ENCODE data around the gene CDK14. TPM values are rescaled to one million over a fixed set of nuclear protein-coding genes. Genes with fewer than 3 reads are reported as not detected.

The CDK14 gene
- total and polyA plus RNA-seq, 10 of the 15 experiments (the other 5 are each of a cell fraction or from before 2014, with no cell fraction given) = 6.5 to 61.3 (median 24.2) TPM

GRCh38 chr7:90568213-90568612, 27.9 kb upstream of the CDK14 start:
- no peak overlapping the region for H3K4me3 ChIP-seq
- no peaks in the 10 kb centered on the region for H3K36me3 ChIP-seq (ENCODE audit: control insufficient read depth in 2 of 2, insufficient read depth in 2 of 2, low read length in 1 of 2)
- BruUV-seq (replicated peaks) = no TSS peak
- ChIA-PET POLR2A (no interaction called here), SMC1A (ENCODE audit: uncharacterized antibody, unreplicated experiment) (interaction anchor here (1.0 kb wide), 1 partner anchor 44 kb away, joined by 3 read pairs; no protein-coding TSS in a partner anchor), CTCF (no interaction called here), RAD21 (ENCODE audit: unreplicated experiment) (no interaction called here)
- no peaks in the 10 kb centered on the region for H4K20me1 ChIP-seq (ENCODE audit: control insufficient read depth, insufficient read depth)
- DNase-seq (ENCODE audit: low read depth, low spot score) (no peak), ATAC-seq (peak; percentile 22; the same call in 2 of the 3 replicates), FAIRE-seq (peak; percentile 23)
- WGBS (ENCODE audit: insufficient coverage, insufficient replicate concordance, low lambda C conversion rate, missing lambda C conversion rate) = 26% methylated on average over 4 of the region's 4 CpGs
- no peaks in the 10 kb centered on the region for H3K9me3 ChIP-seq (replicated peaks; ENCODE audit: control insufficient read depth, insufficient read depth, low read length)
- in situ Hi-C loops (cut with MboI) (no loop called here), intact Hi-C loops (cut with micrococcal nuclease; ENCODE audit: unreplicated experiment) (no loop called here)
- H3K4me2 ChIP-seq (ENCODE audit: control insufficient read depth, insufficient read depth) = no peak overlapping the region
- H3K79me2 ChIP-seq (ENCODE audit: control insufficient read depth, insufficient read depth, low read length) = no peaks in the 10 kb centered on the region
- no peaks in the 10 kb centered on the region for H3K27me3 ChIP-seq (replicated peaks in 1 of 2; ENCODE audit: control insufficient read depth in 2 of 2, insufficient read depth in 2 of 2, low read length in 1 of 2)
- no peak overlapping the region for H3K9ac ChIP-seq (ENCODE audit: control insufficient read depth, insufficient read depth, low read length)
- H2AFZ ChIP-seq (ENCODE audit: control insufficient read depth, low read depth, low read length) = 0 out of 2 replicates have a peak overlapping the region, but pooled peaks have one; percentile 17
- H3K4me1 ChIP-seq (ENCODE audit: control insufficient read depth, insufficient read depth, low read length) = no peaks in the 10 kb centered on the region
- no peak overlapping the region for H3K27ac ChIP-seq (ENCODE audit: control insufficient read depth, insufficient read depth)
- TF ChIP-seq ATF7 (IDR thresholded peaks at IDR 0.05; ENCODE audit: low read depth) (peak; percentile 46; the same call in 1 of the 2 replicates), NR2C2 (IDR thresholded peaks at IDR 0.05; ENCODE audit: borderline replicate concordance, control insufficient read depth, insufficient read length, low read depth) (no peak), ETV6 (conservative IDR thresholded peaks at IDR 0.05 in 1 of 2, IDR thresholded peaks at IDR 0.05 in 1 of 2; ENCODE audit: borderline replicate concordance in 1 of 2, low read depth in 1 of 2) (peak in 1 of 2 experiments; percentile 35; a peak in 1 of 4 replicates), NR2F1 (conservative IDR thresholded peaks at IDR 0.05) (no peak), HCFC1 (IDR thresholded peaks at IDR 0.05; ENCODE audit: low read length) (no peak)

- Histone ChIP-seq H3K4me2 (ENCODE audit: control insufficient read depth, insufficient read depth) (no peak overlapping the region), H3K36me3 (ENCODE audit: control insufficient read depth in 2 of 2, insufficient read depth in 2 of 2, low read length in 1 of 2) (no peaks in the 10 kb centered on the region), H4K20me1 (ENCODE audit: control insufficient read depth, insufficient read depth) (no peaks in the 10 kb centered on the region), H3K4me3 (no peak overlapping the region), H3K9me3 (replicated peaks; ENCODE audit: control insufficient read depth, insufficient read depth, low read length) (no peaks in the 10 kb centered on the region), H3K27me3 (replicated peaks in 1 of 2; ENCODE audit: control insufficient read depth in 2 of 2, insufficient read depth in 2 of 2, low read length in 1 of 2) (no peaks in the 10 kb centered on the region), H3K4me1 (ENCODE audit: control insufficient read depth, insufficient read depth, low read length) (no peaks in the 10 kb centered on the region), H3K27ac (ENCODE audit: control insufficient read depth, insufficient read depth) (no peak overlapping the region), H3K79me2 (ENCODE audit: control insufficient read depth, insufficient read depth, low read length) (no peaks in the 10 kb centered on the region), H3K9ac (ENCODE audit: control insufficient read depth, insufficient read depth, low read length) (no peak overlapping the region), H2AFZ (ENCODE audit: control insufficient read depth, low read depth, low read length) (no peak overlapping the region; the same call in 1 of the 2 replicates)
- intact Hi-C loops (cut with micrococcal nuclease; ENCODE audit: unreplicated experiment) (no loop called here), in situ Hi-C loops (cut with MboI) (no loop called here)
- FAIRE-seq (peak; percentile 62), ATAC-seq (no peak; the same call in 1 of the 3 replicates), DNase-seq (ENCODE audit: low read depth, low spot score) (no peak)
- ChIA-PET POLR2A (no interaction called here), SMC1A (ENCODE audit: uncharacterized antibody, unreplicated experiment) (no interaction called here), RAD21 (ENCODE audit: unreplicated experiment) (no interaction called here), CTCF (interaction anchor here (0.8 kb wide), 1 partner anchor 18 kb away, joined by 4 read pairs; no protein-coding TSS in a partner anchor)
- BruUV-seq (replicated peaks) = no TSS peak
- WGBS (ENCODE audit: insufficient coverage, insufficient replicate concordance, low lambda C conversion rate, missing lambda C conversion rate) = 50% methylated on average over 1 of the region's 1 CpG
- no peak for TF ChIP-seq IKZF1 (conservative IDR thresholded peaks at IDR 0.05)
- TF ChIP-seq YY1 (IDR thresholded peaks at IDR 0.05; ENCODE audit: low read depth, low read length) = no peak
- TF ChIP-seq MEF2B (IDR thresholded peaks at IDR 0.05; ENCODE audit: partially characterized antibody, poor library complexity, severe bottlenecking) = no peak
- TF ChIP-seq MTA3 (IDR thresholded peaks at IDR 0.05; ENCODE audit: borderline replicate concordance, low read length) = no peak
- no peak for TF ChIP-seq CHD1 (IDR thresholded peaks at IDR 0.05; ENCODE audit: low read depth, low read length)
- TF ChIP-seq ATF7 (IDR thresholded peaks at IDR 0.05; ENCODE audit: low read depth) = no peak
- TF ChIP-seq KLF5 (IDR thresholded peaks at IDR 0.05; ENCODE audit: partially characterized antibody) = no peak
- TF ChIP-seq BACH1 (IDR thresholded peaks at IDR 0.05; ENCODE audit: borderline replicate concordance) = no peak
- no peak for TF ChIP-seq BCLAF1 (IDR thresholded peaks at IDR 0.05)
- no peak for TF ChIP-seq IRF3 (IDR thresholded peaks at IDR 0.05)
- no peak for TF ChIP-seq DPF2 (IDR thresholded peaks at IDR 0.05)
These were observed 26.8 kb upstream of the CDK14 start for GRCh38 chr7:90569368-90569767.

Measured in GM12878 (cell line).